Parathyroid adenoma (tissue), 2 donors: ENCODE measurements around the gene CA14.

ENCODE experiments used
- H2AFZ ChIP-seq: fragments of 300-600 bp; sonication (generic); one replicate; pipeline ENCODE4 v1.7.0; 2017; ENCODE audit warnings: antibody characterized with exemption, mild to moderate bottlenecking
- H3K27ac ChIP-seq: fragments of 300-600 bp; sonication (generic); one replicate; pipeline ENCODE4 v1.7.0; 2017
- H3K27me3 ChIP-seq: fragments of 300-600 bp; sonication (generic); one replicate; pipeline ENCODE4 v1.7.0; 2017; ENCODE audit warnings: low read length; ENCODE audit not compliant: control insufficient read depth, insufficient read depth
- H3K36me3 ChIP-seq: fragments of 300-600 bp; sonication (generic); one replicate; pipeline ENCODE4 v1.7.0; 2017; ENCODE audit warnings: low read length; ENCODE audit not compliant: control insufficient read depth, insufficient read depth
- H3K4me1 ChIP-seq: fragments of 300-600 bp; sonication (generic); one replicate; pipeline ENCODE4 v1.7.0; 2017; ENCODE audit warnings: control low read depth
- H3K4me2 ChIP-seq: fragments of 300-600 bp; sonication (generic); one replicate; pipeline ENCODE4 v1.7.0; 2017; ENCODE audit warnings: low read length
- H3K4me3 ChIP-seq: fragments of 300-600 bp; sonication (generic); one replicate; pipeline ENCODE4 v1.7.0; 2017; ENCODE audit warnings: low read depth, low read length
- H3K79me2 ChIP-seq: fragments of 300-600 bp; sonication (generic); one replicate; pipeline ENCODE4 v1.7.0; 2017; ENCODE audit warnings: control low read depth
- H3K9ac ChIP-seq: fragments of 300-600 bp; sonication (generic); one replicate; pipeline ENCODE4 v1.7.0; 2017; ENCODE audit warnings: mild to moderate bottlenecking
- H3K9me3 ChIP-seq: fragments of 300-600 bp; sonication (generic); one replicate; pipeline ENCODE4 v1.7.0; 2017; ENCODE audit warnings: low read length; ENCODE audit not compliant: control insufficient read depth
- TF ChIP-seq, protein P1 (sequence below): fragments of 300-600 bp; sonication (generic); IDR thresholded peaks from one replicate; pipeline ENCODE4 v1.7.0; 2017; ENCODE audit warnings: antibody characterized with exemption, mild to moderate bottlenecking
- donor health status: primary hyperparathyroidism.

The CA14 gene

DNA sequence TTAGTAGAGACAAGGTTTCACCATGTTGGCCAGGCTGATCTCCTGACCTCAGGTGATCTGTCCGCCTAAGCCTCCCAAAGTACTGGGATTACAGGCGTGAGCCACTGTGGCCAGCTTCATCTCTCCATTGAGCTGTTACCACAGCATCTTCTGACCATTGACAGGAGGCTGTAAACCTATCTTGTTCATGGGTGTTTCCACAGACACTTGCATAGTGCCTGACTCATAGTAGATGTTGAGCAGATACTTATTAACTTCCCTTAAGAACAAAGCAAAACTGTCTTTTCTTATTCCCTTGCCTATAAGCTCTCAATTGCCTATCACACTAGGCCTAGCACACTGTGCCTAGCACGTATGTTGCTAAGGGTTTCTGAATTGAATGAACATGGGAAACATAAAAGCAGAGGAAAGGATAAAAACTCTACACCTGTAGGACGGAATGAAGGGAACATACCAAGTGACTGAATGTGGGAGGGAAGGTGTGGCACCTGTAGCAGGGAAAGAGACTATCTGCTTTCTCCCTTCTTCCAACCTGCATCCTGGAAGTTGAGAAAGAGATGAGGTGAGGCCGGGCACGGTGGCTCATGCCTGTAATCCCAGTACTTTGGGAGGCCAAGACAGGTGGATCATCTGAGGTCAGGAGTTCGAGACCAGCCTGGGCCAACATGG lies 13.9 kb downstream of the CA14 start:
- Histone ChIP-seq H3K27ac (peak overlapping the region; percentile 30), H3K4me3 (no peak overlapping the region), H3K9ac (no peak overlapping the region), H3K36me3 (no peaks in the 10 kb centered on the region), H3K9me3 (no peaks in the 10 kb centered on the region), H2AFZ (no peak overlapping the region), H3K4me2 (no peak overlapping the region), H3K27me3 (no peaks in the 10 kb centered on the region), H3K79me2 (peaks cover 12% of the 10 kb centered on the region), H3K4me1 (peaks cover 8% of the 10 kb centered on the region)
- TF ChIP-seq, protein P1, sequence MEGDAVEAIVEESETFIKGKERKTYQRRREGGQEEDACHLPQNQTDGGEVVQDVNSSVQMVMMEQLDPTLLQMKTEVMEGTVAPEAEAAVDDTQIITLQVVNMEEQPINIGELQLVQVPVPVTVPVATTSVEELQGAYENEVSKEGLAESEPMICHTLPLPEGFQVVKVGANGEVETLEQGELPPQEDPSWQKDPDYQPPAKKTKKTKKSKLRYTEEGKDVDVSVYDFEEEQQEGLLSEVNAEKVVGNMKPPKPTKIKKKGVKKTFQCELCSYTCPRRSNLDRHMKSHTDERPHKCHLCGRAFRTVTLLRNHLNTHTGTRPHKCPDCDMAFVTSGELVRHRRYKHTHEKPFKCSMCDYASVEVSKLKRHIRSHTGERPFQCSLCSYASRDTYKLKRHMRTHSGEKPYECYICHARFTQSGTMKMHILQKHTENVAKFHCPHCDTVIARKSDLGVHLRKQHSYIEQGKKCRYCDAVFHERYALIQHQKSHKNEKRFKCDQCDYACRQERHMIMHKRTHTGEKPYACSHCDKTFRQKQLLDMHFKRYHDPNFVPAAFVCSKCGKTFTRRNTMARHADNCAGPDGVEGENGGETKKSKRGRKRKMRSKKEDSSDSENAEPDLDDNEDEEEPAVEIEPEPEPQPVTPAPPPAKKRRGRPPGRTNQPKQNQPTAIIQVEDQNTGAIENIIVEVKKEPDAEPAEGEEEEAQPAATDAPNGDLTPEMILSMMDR: no peak

DNA sequence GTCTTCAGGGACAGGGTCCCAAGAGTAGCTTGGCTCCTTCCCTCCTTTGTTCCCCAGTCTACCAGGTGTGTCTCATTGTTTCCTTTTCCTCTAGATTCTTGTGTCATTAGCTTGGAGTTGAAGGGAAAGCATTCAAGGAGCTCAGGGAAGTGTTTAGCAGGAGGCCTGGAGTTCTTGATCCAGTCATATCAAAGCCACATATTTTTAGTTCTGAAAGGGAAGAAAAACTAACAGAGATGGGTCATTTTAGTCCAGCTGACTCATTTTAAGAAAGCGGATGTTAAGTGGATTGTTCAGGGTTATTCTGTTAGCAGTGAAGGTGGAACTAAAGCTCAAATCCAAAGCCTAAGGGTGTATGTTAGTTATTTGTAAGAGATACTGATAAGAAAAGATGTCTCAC lies 15.7 kb downstream of the CA14 start:
- Histone ChIP-seq H3K9me3 (no peaks in the 10 kb centered on the region), H3K79me2 (peaks cover 4% of the 10 kb centered on the region), H3K4me2 (peak overlapping the region; percentile 57), H3K9ac (no peak overlapping the region), H3K27ac (peak overlapping the region; percentile 29), H2AFZ (peak overlapping the region; percentile 73), H3K4me3 (no peak overlapping the region), H3K4me1 (peaks cover 2% of the 10 kb centered on the region), H3K27me3 (no peaks in the 10 kb centered on the region), H3K36me3 (no peaks in the 10 kb centered on the region)
- TF ChIP-seq, protein P1: no peak

DNA sequence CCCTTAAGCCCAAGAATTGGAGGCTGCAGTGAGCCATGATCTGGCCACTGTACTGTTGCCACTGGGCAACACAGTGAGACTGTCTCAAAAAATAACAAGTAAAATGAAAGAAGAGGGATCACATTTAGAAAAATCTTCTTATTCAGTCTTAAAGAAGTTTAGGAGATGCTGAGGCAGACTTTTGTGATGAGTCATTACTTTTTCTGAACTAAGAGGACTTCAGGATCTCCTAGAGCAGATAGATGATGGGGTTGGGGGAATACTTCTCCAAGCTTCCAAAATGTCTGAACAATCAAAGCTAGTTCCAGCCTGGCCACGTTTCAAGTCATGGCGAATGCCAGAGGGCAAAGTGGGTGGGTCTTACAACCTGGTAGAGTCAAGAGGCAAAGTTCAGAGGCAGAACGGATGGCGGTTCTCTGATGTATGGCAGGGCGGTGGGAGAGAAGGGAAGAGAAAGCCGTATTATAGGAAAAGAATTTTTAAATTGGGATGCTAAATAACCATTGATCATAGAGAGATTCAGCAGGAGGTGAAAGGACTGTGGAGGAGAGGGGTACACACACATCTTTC lies 22.6 kb downstream of the CA14 start:
- no peaks in the 10 kb centered on the region for H3K79me2 ChIP-seq
- no peaks in the 10 kb centered on the region for H3K9me3 ChIP-seq
- no peaks in the 10 kb centered on the region for H3K4me1 ChIP-seq
- no peak overlapping the region for H3K9ac ChIP-seq
- no peaks in the 10 kb centered on the region for H3K36me3 ChIP-seq
- no peak overlapping the region for H2AFZ ChIP-seq
- no peak overlapping the region for H3K4me2 ChIP-seq
- TF ChIP-seq, protein P1: no peak
- H3K4me3 ChIP-seq: no peak overlapping the region
- H3K27me3 ChIP-seq: no peaks in the 10 kb centered on the region
- H3K27ac ChIP-seq: peak overlapping the region; percentile 93

DNA sequence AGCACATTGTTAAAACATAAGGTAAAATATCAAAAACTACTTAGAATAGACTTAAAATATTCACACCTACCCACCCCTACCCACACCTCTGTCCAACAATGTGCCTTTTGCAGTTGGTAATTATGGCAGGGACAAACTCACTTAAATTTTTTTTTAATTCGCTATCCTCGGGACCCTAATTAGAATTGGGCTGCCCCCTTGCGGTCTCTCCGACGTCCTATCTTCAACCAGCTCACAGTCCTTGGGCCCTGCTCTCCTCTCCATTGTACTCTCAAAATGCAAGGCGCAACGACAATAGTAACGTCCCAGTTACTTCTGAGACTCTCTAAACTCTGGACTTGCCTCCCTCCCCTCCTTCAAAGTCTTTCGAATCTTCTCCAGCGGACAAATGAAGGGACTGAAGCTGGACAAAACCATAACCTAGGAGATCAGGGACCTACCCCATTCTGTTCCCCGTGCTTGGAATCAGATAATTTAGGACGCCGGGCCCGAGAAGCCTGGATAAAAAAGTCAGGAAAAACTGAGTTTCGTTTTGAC lies 23.7 kb downstream of the CA14 start:
- TF ChIP-seq, protein P1: peak; percentile 75
- no peaks in the 10 kb centered on the region for H3K4me1 ChIP-seq
- H3K79me2 ChIP-seq: no peaks in the 10 kb centered on the region
- no peaks in the 10 kb centered on the region for H3K9me3 ChIP-seq
- H3K36me3 ChIP-seq: no peaks in the 10 kb centered on the region
- peak overlapping the region; percentile 93 for H3K27ac ChIP-seq
- peak overlapping the region; percentile 91 for H2AFZ ChIP-seq
- no peak overlapping the region for H3K9ac ChIP-seq
- no peaks in the 10 kb centered on the region for H3K27me3 ChIP-seq
- peak overlapping the region; percentile 97 for H3K4me3 ChIP-seq
- peak overlapping the region; percentile 99 for H3K4me2 ChIP-seq
